ENCODE results near the gene PALLD. TPM values are rescaled to one million over a fixed set of nuclear protein-coding genes. Genes with fewer than 3 reads are reported as not detected.

PALLD gene
- polyA plus RNA-seq, 1 donor from 2014 or later, result 20.5 TPM

DNA sequence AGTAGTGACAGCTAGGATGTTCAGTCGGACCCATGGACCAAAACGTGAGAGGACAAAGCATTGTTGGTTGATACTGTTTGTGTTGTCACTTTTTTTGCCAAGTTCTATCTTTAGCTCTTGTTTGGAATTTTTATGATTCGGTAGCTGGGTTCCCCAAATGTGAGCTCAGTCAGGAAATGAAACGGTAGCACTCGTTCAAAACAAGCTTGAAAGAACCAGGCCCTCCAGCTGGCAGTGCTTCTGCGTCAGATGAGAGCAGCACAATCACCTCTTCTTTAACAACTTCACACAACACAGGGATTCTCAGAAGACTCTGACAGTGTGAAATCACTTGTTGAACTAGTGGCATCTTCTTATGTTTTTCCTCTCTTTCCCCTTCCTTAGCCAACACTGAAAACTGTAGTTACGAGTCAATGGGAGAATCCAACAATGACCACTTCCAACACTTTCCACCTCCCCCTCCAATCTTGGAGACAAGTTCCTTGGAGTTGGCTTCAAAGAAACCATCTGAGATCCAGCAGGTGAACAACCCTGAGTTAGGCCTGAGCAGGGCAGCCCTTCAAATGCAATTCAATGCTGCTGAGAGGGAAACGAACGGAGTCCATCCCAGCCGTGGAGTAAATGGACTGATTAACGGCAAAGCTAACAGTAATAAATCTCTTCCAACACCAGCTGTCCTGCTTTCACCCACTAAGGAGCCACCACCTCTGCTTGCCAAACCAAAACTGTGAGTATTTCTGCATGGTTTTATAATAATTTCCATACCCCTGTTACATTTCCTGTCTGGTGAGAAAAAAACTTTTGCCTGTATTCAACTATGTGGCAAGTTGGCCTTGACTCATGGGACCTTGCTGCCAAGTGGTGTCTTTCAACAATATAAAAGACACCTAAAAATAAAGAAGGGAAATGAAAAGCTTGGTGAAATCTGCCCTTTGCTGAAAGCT lies 214.6 kb downstream of the PALLD start:
- no peak overlapping the region for H3K4me2 ChIP-seq (ENCODE audit: low read length)
- no peaks in the 10 kb centered on the region for H3K9me2 ChIP-seq (ENCODE audit: insufficient read depth, low read length)
- TF ChIP-seq EZH2 (IDR thresholded peaks at IDR 0.05; ENCODE audit: borderline replicate concordance, insufficient read depth, low read length, poor library complexity, severe bottlenecking) (no peak), EP300 (conservative IDR thresholded peaks at IDR 0.05; ENCODE audit: poor library complexity, severe bottlenecking) (no peak), SMC3 (conservative IDR thresholded peaks at IDR 0.05; ENCODE audit: poor library complexity) (no peak), TAF1 (IDR thresholded peaks at IDR 0.05; ENCODE audit: low read depth) (no peak), RAD21 (conservative IDR thresholded peaks at IDR 0.05) (no peak)
- TF ChIP-seq, protein P1, sequence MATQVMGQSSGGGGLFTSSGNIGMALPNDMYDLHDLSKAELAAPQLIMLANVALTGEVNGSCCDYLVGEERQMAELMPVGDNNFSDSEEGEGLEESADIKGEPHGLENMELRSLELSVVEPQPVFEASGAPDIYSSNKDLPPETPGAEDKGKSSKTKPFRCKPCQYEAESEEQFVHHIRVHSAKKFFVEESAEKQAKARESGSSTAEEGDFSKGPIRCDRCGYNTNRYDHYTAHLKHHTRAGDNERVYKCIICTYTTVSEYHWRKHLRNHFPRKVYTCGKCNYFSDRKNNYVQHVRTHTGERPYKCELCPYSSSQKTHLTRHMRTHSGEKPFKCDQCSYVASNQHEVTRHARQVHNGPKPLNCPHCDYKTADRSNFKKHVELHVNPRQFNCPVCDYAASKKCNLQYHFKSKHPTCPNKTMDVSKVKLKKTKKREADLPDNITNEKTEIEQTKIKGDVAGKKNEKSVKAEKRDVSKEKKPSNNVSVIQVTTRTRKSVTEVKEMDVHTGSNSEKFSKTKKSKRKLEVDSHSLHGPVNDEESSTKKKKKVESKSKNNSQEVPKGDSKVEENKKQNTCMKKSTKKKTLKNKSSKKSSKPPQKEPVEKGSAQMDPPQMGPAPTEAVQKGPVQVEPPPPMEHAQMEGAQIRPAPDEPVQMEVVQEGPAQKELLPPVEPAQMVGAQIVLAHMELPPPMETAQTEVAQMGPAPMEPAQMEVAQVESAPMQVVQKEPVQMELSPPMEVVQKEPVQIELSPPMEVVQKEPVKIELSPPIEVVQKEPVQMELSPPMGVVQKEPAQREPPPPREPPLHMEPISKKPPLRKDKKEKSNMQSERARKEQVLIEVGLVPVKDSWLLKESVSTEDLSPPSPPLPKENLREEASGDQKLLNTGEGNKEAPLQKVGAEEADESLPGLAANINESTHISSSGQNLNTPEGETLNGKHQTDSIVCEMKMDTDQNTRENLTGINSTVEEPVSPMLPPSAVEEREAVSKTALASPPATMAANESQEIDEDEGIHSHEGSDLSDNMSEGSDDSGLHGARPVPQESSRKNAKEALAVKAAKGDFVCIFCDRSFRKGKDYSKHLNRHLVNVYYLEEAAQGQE (IDR thresholded peaks at IDR 0.05; ENCODE audit: borderline replicate concordance), result no peak
- TF ChIP-seq, protein P2, sequence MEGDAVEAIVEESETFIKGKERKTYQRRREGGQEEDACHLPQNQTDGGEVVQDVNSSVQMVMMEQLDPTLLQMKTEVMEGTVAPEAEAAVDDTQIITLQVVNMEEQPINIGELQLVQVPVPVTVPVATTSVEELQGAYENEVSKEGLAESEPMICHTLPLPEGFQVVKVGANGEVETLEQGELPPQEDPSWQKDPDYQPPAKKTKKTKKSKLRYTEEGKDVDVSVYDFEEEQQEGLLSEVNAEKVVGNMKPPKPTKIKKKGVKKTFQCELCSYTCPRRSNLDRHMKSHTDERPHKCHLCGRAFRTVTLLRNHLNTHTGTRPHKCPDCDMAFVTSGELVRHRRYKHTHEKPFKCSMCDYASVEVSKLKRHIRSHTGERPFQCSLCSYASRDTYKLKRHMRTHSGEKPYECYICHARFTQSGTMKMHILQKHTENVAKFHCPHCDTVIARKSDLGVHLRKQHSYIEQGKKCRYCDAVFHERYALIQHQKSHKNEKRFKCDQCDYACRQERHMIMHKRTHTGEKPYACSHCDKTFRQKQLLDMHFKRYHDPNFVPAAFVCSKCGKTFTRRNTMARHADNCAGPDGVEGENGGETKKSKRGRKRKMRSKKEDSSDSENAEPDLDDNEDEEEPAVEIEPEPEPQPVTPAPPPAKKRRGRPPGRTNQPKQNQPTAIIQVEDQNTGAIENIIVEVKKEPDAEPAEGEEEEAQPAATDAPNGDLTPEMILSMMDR (IDR thresholded peaks at IDR 0.05; ENCODE audit: poor library complexity, severe bottlenecking), result no peak

DNA sequence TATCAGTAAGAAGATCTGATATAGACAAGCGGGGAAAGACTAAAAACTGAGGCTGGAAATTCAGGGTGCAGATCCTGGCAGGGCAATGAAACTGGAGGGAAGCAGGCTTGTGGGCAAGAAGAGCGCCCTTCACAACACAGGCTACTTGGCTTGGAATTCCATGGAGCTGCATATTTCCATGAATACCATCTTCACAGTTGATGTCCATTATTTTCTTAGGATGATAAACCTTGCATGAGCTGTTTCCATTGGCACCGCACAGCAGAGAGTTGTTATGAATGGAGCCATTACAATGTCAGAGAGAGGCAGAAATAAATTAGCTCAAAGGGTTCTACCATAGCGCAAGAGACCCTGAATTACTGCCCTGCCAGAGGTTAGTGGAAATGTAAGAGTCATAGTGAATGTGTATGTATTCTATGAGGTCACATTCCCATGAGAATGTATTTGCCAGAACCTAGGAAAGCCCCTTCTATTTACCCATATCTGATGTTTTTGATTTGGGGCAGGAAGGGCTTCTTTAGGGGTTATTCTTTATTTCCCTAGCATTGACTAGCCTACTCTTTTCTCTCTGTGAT lies 215.6 kb downstream of the PALLD start:
- TF ChIP-seq, protein P2 (IDR thresholded peaks at IDR 0.05; ENCODE audit: poor library complexity, severe bottlenecking), result no peak
- TF ChIP-seq POLR2AphosphoS5 (IDR thresholded peaks at IDR 0.05) (peak; percentile 30), RAD21 (conservative IDR thresholded peaks at IDR 0.05) (no peak)
- TF ChIP-seq, protein P1 (IDR thresholded peaks at IDR 0.05; ENCODE audit: borderline replicate concordance), result peak; percentile 41
- no peaks in the 10 kb centered on the region for H3K79me2 ChIP-seq (replicated peaks; ENCODE audit: insufficient read depth, low read length)

More for the DNA sequence above, 214.6 kb downstream of the PALLD start:
- Histone ChIP-seq H3K9me3 (ENCODE audit: low read length) (no peaks in the 10 kb centered on the region), H3K36me3 (ENCODE audit: insufficient read depth, low read length) (no peaks in the 10 kb centered on the region), H4K20me1 (ENCODE audit: insufficient read depth) (no peaks in the 10 kb centered on the region), H3K27me3 (ENCODE audit: insufficient read depth, low read depth, low read length) (no peaks in the 10 kb centered on the region), H2AFZ (ENCODE audit: low read depth, low read length) (no peak overlapping the region), H3F3A (ENCODE audit: insufficient read depth, low read length, poor library complexity, severe bottlenecking) (no peaks in the 10 kb centered on the region), H3K4me3 (ENCODE audit: low read length) (no peak overlapping the region), H3K27ac (ENCODE audit: low read length) (no peak overlapping the region), H3K9ac (ENCODE audit: low read length) (no peak overlapping the region), H3K79me2 (replicated peaks; ENCODE audit: insufficient read depth, low read length) (no peaks in the 10 kb centered on the region)

More for the DNA sequence above, 215.6 kb downstream of the PALLD start:
- H3K9ac ChIP-seq (ENCODE audit: low read length), result no peak overlapping the region
- H3K9me3 ChIP-seq (ENCODE audit: low read length), result no peaks in the 10 kb centered on the region
- no peak overlapping the region for H3K4me2 ChIP-seq (ENCODE audit: low read length)
- H3F3A ChIP-seq (ENCODE audit: insufficient read depth, low read length, poor library complexity, severe bottlenecking), result no peaks in the 10 kb centered on the region
- no peaks in the 10 kb centered on the region for H3K27me3 ChIP-seq (ENCODE audit: insufficient read depth, low read depth, low read length)
- H2AFZ ChIP-seq (ENCODE audit: low read depth, low read length), result no peak overlapping the region
- H3K27ac ChIP-seq (ENCODE audit: low read length), result no peak overlapping the region
- H3K4me3 ChIP-seq (ENCODE audit: low read length), result no peak overlapping the region
- H3K36me3 ChIP-seq (ENCODE audit: insufficient read depth, low read length), result no peaks in the 10 kb centered on the region
- no peaks in the 10 kb centered on the region for H3K9me2 ChIP-seq (ENCODE audit: insufficient read depth, low read length)
- H4K20me1 ChIP-seq (ENCODE audit: insufficient read depth), result no peaks in the 10 kb centered on the region
